Measurements from ENCODE around the gene KIAA1217.

- no peak for TF ChIP-seq CTCF (IDR thresholded peaks at IDR 0.05)
- TF ChIP-seq POLR2A (IDR thresholded peaks at IDR 0.05): no peak
These were observed 286.9 kb downstream of the KIAA1217 start for GRCh38 chr10:24495666-24496460.

All from thyroid gland (tissue), 4 donors.